Keratinocyte (primary cell): ENCODE data around the gene NGEF. TPM values are rescaled to one million over a fixed set of nuclear protein-coding genes. Genes with fewer than 3 reads are reported as not detected.

ENCODE experiments used
- DNase-seq: peaks from one replicate; pipeline ENCODE4 v3.0.0-alpha.2; 2011; ENCODE audit warnings: low read depth, missing footprints, low spot score
- FAIRE-seq: peaks from 2 replicates; lab custom pipeline; 2011; peaks lifted over from hg19 to GRCh38; lab: Jason Lieb, UNC
- H2AFZ ChIP-seq: 2 replicates; pipeline ENCODE4 v1.6.0; 2012; ENCODE audit warnings: low read length, control low read depth, inconsistent platforms; ENCODE audit not compliant: control insufficient read depth
- H3K27ac ChIP-seq: 2 replicates; pipeline ENCODE4 v1.5.1; 2011; ENCODE audit warnings: low read length; ENCODE audit not compliant: control insufficient read depth, insufficient read depth
- H3K27me3 ChIP-seq: 3 replicates; pipeline ENCODE4 v1.6.0; 2011; ENCODE audit warnings: low read length; ENCODE audit not compliant: control insufficient read depth, insufficient read depth; ENCODE audit errors: extremely low read depth
- H3K36me3 ChIP-seq, 2 experiments: 2 replicates in 1 of 2; 3 replicates in 1 of 2; pipeline ENCODE4 v1.5.1; 2011; ENCODE audit warnings: low read length in 2 of 2, mild to moderate bottlenecking in 1 of 2; ENCODE audit not compliant: control insufficient read depth in 2 of 2, insufficient read depth in 2 of 2; ENCODE audit errors: extremely low read depth in 1 of 2
- H3K4me1 ChIP-seq: 3 replicates; pipeline ENCODE4 v1.5.1; 2011; ENCODE audit warnings: low read length; ENCODE audit not compliant: control insufficient read depth, insufficient read depth; ENCODE audit errors: extremely low read depth
- H3K4me2 ChIP-seq: 3 replicates; pipeline ENCODE4 v1.6.0; 2011; ENCODE audit warnings: low read depth, low read length; ENCODE audit not compliant: control insufficient read depth, insufficient read depth; ENCODE audit errors: extremely low read depth
- H3K4me3 ChIP-seq, 3 experiments: fragments of 200-600 bp in 1 of 3; sonication (generic) in 1 of 3; 2 replicates in 2 of 3; 3 replicates in 1 of 3; pipeline ENCODE4 v1.5.1; 2011 to 2016; ENCODE audit warnings: low read length in 3 of 3, mild to moderate bottlenecking in 3 of 3, control low read depth in 2 of 3, inconsistent platforms in 1 of 3, low read depth in 1 of 3, mixed read lengths in 1 of 3, mixed run types in 1 of 3, moderate library complexity in 1 of 3; ENCODE audit not compliant: control insufficient read depth in 2 of 3, insufficient read depth in 2 of 3; ENCODE audit errors: extremely low read depth in 1 of 3
- H3K79me2 ChIP-seq: 2 replicates; pipeline ENCODE4 v1.6.0; 2012; ENCODE audit warnings: low read length; ENCODE audit not compliant: control insufficient read depth, insufficient read depth
- H3K9ac ChIP-seq: 3 replicates; pipeline ENCODE4 v1.6.0; 2011; ENCODE audit warnings: low read length; ENCODE audit not compliant: control insufficient read depth, insufficient read depth; ENCODE audit errors: extremely low read depth
- H3K9me1 ChIP-seq: 3 replicates; pipeline ENCODE4 v1.6.0; 2011; ENCODE audit warnings: low read length; ENCODE audit not compliant: control insufficient read depth, insufficient read depth; ENCODE audit errors: extremely low read depth
- H3K9me3 ChIP-seq: 2 replicates; pipeline ENCODE4 v1.5.1; 2012; ENCODE audit warnings: low read depth, low read length; ENCODE audit not compliant: control insufficient read depth
- H4K20me1 ChIP-seq: 3 replicates; pipeline ENCODE4 v1.6.0; 2011; ENCODE audit warnings: low read length; ENCODE audit not compliant: control insufficient read depth, insufficient read depth; ENCODE audit errors: extremely low read depth
- CTCF ChIP-seq, 3 experiments: IDR thresholded peaks in 1 of 3; conservative IDR thresholded peaks in 1 of 3; optimal IDR thresholded peaks in 1 of 3; 2 replicates in 2 of 3; 3 replicates in 1 of 3; pipeline versions ENCODE3 to v1.5.1; 2011; ENCODE audit warnings: low read length in 3 of 3, mild to moderate bottlenecking in 3 of 3, moderate library complexity in 2 of 3, control low read depth in 1 of 3, inconsistent platforms in 1 of 3; ENCODE audit not compliant: insufficient read depth in 2 of 3; ENCODE audit errors: extremely low read depth in 1 of 3
- EZH2 ChIP-seq: IDR thresholded peaks from one replicate; pipeline ENCODE4 v1.6.1; 2012; ENCODE audit warnings: inconsistent platforms, mild to moderate bottlenecking, low read length, moderate library complexity
- dilution Hi-C: fragments of 300-500 bp; cut with MboI; formaldehyde crosslinking; loops from one replicate; pipeline ENCODE4 v1.7.0; 2020; ENCODE audit warnings: low sequenced_read_pairs; ENCODE audit not compliant: extremely low pct_ligation_motif_present
- polyA plus RNA-seq, 5 experiments: library from polyadenylated mRNA; depleted of rRNA in 3 of 5; stranded (reverse) in 3 of 5; stranded (forward) in 1 of 5; unstranded in 1 of 5; fragments of >200 nt; gene quantifications; 1 replicate in 1 of 5; 2 replicates in 3 of 5; 3 replicates in 1 of 5; pipeline versions ENCODE4 v1.2.1 to v1.2.3, GENCODE V29; 2011 to 2012; ENCODE audit warnings: missing spikeins in 2 of 5, low read depth in 1 of 5, low replicate concordance in 1 of 5

The NGEF gene
- polyA plus RNA-seq, 1 donor (not counting 4 experiments of a cell fraction or from before 2014, with no cell fraction given), result 0.17 TPM

GRCh38 chr2:233061591-233062450 is 48.8 kb upstream of the NGEF start:
- no peaks in the 10 kb centered on the region for H3K79me2 ChIP-seq
- no peak overlapping the region for H3K27ac ChIP-seq
- no peaks in the 10 kb centered on the region for H3K36me3 ChIP-seq
- no peaks in the 10 kb centered on the region for H3K27me3 ChIP-seq
- FAIRE-seq, result no peak
- TF ChIP-seq CTCF (optimal IDR thresholded peaks at IDR 0.05 in 1 of 3, IDR thresholded peaks at IDR 0.05 in 1 of 3, conservative IDR thresholded peaks at IDR 0.05 in 1 of 3; ENCODE audit: extremely low read depth in 1 of 3, insufficient read depth in 2 of 3, low read length in 3 of 3) (no peak), EZH2 (no peak)
- no peaks in the 10 kb centered on the region for H4K20me1 ChIP-seq
- dilution Hi-C loops, result no loop called here
- H3K4me2 ChIP-seq, result no peak overlapping the region
- no peak for DNase-seq
- H2AFZ ChIP-seq, result no peak overlapping the region
- H3K4me1 ChIP-seq, result peaks cover 1% of the 10 kb centered on the region
- H3K9me3 ChIP-seq, result no peaks in the 10 kb centered on the region
- H3K9me1 ChIP-seq, result no peaks in the 10 kb centered on the region
- no peak overlapping the region for H3K9ac ChIP-seq
- no peak overlapping the region for H3K4me3 ChIP-seq

- H3K9me3 ChIP-seq, result no peaks in the 10 kb centered on the region
- no peaks in the 10 kb centered on the region for H3K27me3 ChIP-seq
- H3K27ac ChIP-seq, result no peak overlapping the region
- H3K4me2 ChIP-seq, result no peak overlapping the region
- FAIRE-seq (no peak), DNase-seq (no peak)
- H3K9me1 ChIP-seq, result no peaks in the 10 kb centered on the region
- dilution Hi-C loops, result no loop called here
- H3K4me3 ChIP-seq, result no peak overlapping the region
- H4K20me1 ChIP-seq, result no peaks in the 10 kb centered on the region
- no peaks in the 10 kb centered on the region for H3K4me1 ChIP-seq
- no peak overlapping the region for H2AFZ ChIP-seq
- no peaks in the 10 kb centered on the region for H3K79me2 ChIP-seq
- TF ChIP-seq CTCF (optimal IDR thresholded peaks at IDR 0.05 in 1 of 3, IDR thresholded peaks at IDR 0.05 in 1 of 3, conservative IDR thresholded peaks at IDR 0.05 in 1 of 3; ENCODE audit: extremely low read depth in 1 of 3, insufficient read depth in 2 of 3, low read length in 3 of 3) (no peak), EZH2 (no peak)
- H3K36me3 ChIP-seq, result no peaks in the 10 kb centered on the region
- no peak overlapping the region for H3K9ac ChIP-seq
These were observed 48.0 kb upstream of the NGEF start for GRCh38 chr2:233060980-233061590.
